Activated naive CD4-positive, alpha-beta T cell treated with anti-CD3 and anti-CD28 coated beads, Interleukin-2, amount 50 U/mL, for 24 hours (primary cell): Measurements from ENCODE around the gene XKR3.
"Not testable (repeated sequence)": the region's sequence is repeated elsewhere in the genome, so short reads cannot be mapped to it uniquely, and the experiment has no call there.

ENCODE experiments used
- H3K27ac Mint-ChIP-seq: one replicate; pipeline ENCODE4 v1.8.0; 2021; ENCODE audit warnings: mild to moderate bottlenecking, mixed read lengths
- H3K27me3 Mint-ChIP-seq: one replicate; pipeline ENCODE4 v1.8.0; 2021; ENCODE audit warnings: mixed read lengths
- H3K36me3 Mint-ChIP-seq: one replicate; pipeline ENCODE4 v1.8.0; 2021; ENCODE audit warnings: mixed read lengths
- H3K4me1 Mint-ChIP-seq: one replicate; pipeline ENCODE4 v1.8.0; 2021; ENCODE audit warnings: mixed read lengths
- H3K4me3 Mint-ChIP-seq: one replicate; pipeline ENCODE4 v1.8.0; 2021; ENCODE audit warnings: mild to moderate bottlenecking, mixed read lengths
- H3K9me3 Mint-ChIP-seq: one replicate; pipeline ENCODE4 v1.8.0; 2021; ENCODE audit warnings: mixed read lengths

XKR3 gene

DNA sequence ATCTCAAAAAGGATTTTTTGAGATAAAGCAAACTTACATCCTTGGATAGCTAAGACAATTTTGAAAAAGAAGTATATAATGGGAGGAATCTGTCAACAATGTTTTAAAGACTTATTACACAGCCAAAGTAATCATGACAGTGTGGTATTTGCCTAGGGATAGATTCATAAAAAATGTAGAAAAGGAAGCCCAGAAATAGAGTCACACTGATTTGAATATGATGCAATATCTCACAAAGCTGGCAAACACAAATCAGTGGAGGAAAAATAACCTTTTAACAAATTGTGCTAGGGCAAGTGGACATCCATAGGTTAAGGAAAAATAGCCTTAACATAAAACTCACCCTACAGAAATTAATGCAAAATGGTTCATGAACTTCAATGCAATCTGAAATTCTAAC lies 6.0 kb downstream of the XKR3 start:
- Mint-ChIP-seq H3K4me3 (no peak overlapping the region), H3K4me1 (peaks cover 6% of the 10 kb centered on the region), H3K27me3 (peaks cover 12% of the 10 kb centered on the region), H3K36me3 (no peaks in the 10 kb centered on the region), H3K27ac (no peak overlapping the region), H3K9me3 (peaks cover 15% of the 10 kb centered on the region)

DNA sequence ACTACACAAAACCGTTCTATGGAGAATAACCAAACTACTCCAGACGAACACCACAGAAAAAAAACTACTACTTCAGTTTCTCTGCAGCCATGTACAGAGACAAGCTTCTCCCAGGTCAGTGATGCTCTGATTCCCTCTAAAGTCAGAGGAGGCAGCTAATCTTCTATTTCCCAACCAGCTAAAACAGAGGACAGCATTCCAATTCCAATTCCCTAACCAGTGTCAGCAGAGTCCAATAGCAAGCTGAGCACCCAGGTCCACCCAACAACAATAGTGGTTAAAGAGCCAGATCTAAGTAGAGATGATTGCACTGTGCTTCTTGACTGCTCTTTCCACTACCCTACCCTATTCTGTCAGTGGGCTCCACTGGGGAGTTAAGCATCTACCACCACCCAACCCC lies 6.7 kb downstream of the XKR3 start:
- Mint-ChIP-seq H3K36me3 (no peaks in the 10 kb centered on the region), H3K9me3 (peaks cover 15% of the 10 kb centered on the region), H3K4me3 (no peak overlapping the region), H3K27ac (no peak overlapping the region), H3K27me3 (peaks cover 12% of the 10 kb centered on the region), H3K4me1 (no peaks in the 10 kb centered on the region)

DNA sequence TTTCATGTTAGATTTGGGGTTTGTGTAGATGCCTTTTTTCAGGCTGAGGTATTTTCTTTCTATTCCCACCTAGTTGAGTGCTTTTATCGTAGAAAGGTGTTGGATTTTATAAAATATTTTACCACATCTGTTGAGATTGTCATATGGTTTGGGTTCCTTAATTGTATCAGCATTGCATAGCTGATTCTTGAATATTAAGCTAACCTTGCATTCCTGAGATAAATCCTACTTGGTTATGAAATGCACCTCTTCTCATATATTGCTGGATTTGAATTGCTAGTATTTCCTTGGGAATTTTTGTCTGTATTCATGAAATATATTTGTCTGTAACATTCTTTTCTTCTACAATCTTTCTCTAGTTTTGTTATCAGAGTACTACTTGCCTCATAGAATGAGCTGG lies 10.1 kb downstream of the XKR3 start:
- Mint-ChIP-seq H3K4me1 (peaks cover 13% of the 10 kb centered on the region), H3K27me3 (peaks cover 12% of the 10 kb centered on the region), H3K4me3 (no peak overlapping the region), H3K36me3 (no peaks in the 10 kb centered on the region), H3K27ac (no peak overlapping the region), H3K9me3 (peaks cover 15% of the 10 kb centered on the region)

DNA sequence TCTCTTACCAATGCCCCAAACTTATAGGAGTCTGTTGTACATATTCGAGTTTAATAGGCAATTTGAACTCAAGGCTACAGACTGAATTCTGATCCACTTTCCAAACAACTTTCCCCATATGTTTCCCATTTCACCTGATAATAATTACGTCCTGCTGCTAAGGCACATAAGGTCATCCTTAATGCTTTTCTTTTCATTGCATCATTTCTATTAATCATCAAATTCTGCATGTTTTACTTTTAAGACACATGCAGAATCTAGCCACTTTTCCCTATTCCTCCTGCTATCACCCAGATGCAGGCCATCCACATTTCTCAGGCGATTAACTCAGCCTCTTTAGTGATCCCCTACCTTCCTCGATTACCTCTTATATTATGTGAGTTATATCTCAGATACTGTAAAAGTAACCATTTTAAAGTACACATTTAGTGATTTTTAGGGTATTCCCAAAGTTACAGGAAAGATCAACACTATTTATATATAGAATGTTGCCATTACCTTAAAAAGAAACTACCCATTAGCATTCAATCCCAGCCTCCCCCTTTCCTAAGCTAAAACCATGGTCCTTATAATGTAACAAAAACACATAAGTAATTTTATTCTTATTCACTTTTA lies 14.9 kb downstream of the XKR3 start:
- Mint-ChIP-seq H3K27ac (no peak overlapping the region), H3K36me3 (no peaks in the 10 kb centered on the region), H3K4me3 (no peak overlapping the region), H3K27me3 (peaks cover 2% of the 10 kb centered on the region), H3K4me1 (peaks cover 13% of the 10 kb centered on the region), H3K9me3 (peaks cover 9% of the 10 kb centered on the region)

DNA sequence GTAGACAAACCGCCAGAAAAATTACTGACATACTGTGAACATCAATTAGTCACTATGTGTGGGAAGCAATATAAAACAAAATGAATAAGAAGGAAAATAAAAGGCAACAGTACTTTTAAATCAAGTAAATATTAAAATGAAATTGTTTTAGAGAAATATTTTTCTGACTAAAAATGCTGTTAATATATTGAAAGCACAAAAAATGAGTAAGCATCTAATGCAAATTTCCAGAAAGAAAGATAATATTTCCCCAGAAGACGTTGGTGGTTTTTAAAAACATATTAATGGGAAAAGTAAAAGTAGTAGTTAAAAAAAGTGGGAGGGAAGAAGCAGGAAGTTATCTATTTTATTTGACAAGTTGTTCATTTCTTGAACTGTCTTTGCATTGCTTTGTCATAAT lies 16.5 kb downstream of the XKR3 start:
- Mint-ChIP-seq H3K4me3 (no peak overlapping the region), H3K4me1 (peaks cover 13% of the 10 kb centered on the region), H3K27ac (no peak overlapping the region), H3K9me3 (no peaks in the 10 kb centered on the region), H3K27me3 (no peaks in the 10 kb centered on the region), H3K36me3 (no peaks in the 10 kb centered on the region)

DNA sequence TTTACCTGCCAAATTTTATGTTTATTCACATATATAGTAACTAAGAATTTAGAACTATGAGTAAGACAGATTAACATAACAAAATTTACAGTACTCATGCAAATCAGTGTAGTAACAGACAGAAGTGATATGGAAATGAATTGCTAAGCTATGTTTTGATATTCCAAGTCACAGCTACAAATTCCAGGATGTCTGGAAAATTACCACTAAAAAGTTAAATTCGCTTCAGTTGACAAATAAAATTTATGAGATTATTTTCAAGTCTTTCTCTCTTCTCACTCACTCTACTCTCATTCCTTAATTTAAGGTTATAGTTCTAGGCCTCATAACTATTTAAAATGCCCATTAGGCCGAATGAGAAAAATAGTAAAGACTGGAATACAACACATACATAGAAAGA lies 18.1 kb downstream of the XKR3 start:
- no peaks in the 10 kb centered on the region for H3K36me3 Mint-ChIP-seq
- peaks cover 13% of the 10 kb centered on the region for H3K4me1 Mint-ChIP-seq
- no peak overlapping the region for H3K4me3 Mint-ChIP-seq
- H3K27me3 Mint-ChIP-seq = no peaks in the 10 kb centered on the region
- H3K9me3 Mint-ChIP-seq = no peaks in the 10 kb centered on the region
- H3K27ac Mint-ChIP-seq = no peak overlapping the region

DNA sequence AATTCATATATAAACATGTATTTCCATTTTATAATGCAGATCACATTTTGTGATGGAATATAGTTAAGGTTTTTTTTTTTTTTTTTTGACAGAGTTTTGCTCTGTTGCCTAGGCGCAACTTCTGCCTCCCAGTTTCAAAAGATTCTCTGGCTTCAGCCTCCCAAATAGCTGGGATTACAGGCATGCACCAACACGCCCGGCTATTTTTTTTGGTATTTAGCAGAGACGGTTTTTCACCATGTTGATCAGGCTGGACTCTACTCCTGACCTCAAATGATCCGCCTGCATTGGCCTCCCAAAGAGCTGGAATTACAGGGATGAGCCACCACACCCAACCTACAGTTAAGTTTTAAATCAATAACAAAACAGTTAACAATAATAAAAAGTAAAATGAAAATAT lies 18.8 kb downstream of the XKR3 start:
- H3K36me3 Mint-ChIP-seq = no peaks in the 10 kb centered on the region
- no peak overlapping the region for H3K27ac Mint-ChIP-seq
- peaks cover 13% of the 10 kb centered on the region for H3K4me1 Mint-ChIP-seq
- H3K9me3 Mint-ChIP-seq = no peaks in the 10 kb centered on the region
- H3K27me3 Mint-ChIP-seq = no peaks in the 10 kb centered on the region
- no peak overlapping the region for H3K4me3 Mint-ChIP-seq

DNA sequence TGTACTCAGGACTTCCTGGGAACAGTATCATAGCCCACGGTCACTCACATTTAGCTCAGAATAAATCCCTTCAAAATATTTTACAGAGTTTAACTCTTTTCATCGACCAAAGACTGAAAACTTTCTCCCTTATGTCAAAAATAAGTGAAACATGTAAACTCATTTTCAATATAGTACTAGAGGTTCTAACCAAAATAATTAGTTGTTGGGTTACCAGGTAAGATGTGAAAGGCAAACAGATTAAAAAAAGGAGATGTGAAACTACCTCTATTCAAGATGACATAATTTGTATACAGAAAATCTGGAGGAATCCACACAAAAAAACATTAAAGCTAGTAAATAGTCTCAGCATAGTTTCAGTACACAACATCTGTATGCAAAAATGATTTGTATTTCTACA lies 20.3 kb downstream of the XKR3 start:
- H3K27ac Mint-ChIP-seq = no peak overlapping the region

DNA sequence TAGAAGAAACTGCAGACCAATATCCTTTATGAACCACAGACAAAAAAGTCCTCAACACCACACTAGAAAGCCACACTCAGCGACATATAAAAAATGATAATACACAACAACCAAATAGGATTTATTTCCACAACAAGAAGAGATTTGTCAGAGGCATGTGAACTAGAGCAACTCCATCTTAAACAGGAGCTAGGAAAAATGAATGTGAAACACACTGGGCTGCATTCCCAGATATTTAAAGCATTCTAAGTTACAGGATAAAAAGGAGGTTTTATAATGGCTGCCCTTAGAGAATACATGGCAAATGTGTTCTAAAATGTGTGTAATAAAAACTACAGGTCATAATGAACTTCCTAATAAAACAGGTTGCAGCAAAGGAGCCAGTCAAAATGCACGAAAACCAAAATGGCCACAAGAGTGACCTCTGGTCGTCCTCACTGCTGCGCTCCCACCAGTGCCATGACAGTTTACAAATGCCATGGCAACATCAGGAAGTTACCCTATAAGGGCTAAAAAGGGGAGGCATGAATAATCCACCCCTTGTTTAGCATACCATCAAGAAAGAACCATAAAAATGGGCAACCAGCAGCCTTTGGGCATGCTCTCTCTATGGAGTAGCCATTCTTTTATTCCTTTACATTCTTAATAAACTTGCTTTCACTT lies 21.8 kb downstream of the XKR3 start:
- no peaks in the 10 kb centered on the region for H3K4me1 Mint-ChIP-seq
- no peak overlapping the region for H3K4me3 Mint-ChIP-seq
- H3K27me3 Mint-ChIP-seq = no peaks in the 10 kb centered on the region
- no peaks in the 10 kb centered on the region for H3K36me3 Mint-ChIP-seq
- H3K9me3 Mint-ChIP-seq = no peaks in the 10 kb centered on the region
- H3K27ac Mint-ChIP-seq = no peak overlapping the region

More for the DNA sequence above, 20.3 kb downstream of the XKR3 start:
- Mint-ChIP-seq H3K36me3 (no peaks in the 10 kb centered on the region), H3K4me3 (no peak overlapping the region), H3K27me3 (no peaks in the 10 kb centered on the region), H3K9me3 (no peaks in the 10 kb centered on the region), H3K4me1 (no peaks in the 10 kb centered on the region)

DNA sequence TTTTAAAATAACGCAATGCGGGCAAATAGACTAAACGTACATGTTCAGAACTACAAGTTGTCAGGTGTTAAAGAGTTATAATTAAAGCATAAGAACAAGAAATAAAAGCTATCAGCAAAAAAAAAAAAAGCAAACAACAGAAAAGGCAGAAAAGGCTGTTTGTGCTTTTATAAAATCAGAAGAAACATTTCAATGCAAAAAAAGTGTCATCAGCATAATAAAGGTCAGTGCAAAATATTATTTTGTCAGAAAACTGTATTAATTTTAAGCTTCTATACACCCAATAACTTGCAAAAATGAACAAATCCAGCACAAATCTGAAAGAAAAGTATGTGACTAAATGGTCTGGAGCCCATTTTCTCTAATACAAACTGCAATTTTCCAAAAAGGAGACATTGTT lies 23.6 kb downstream of the XKR3 start:
- H3K27me3 Mint-ChIP-seq = peaks cover 2% of the 10 kb centered on the region
- H3K9me3 Mint-ChIP-seq = no peaks in the 10 kb centered on the region
- no peaks in the 10 kb centered on the region for H3K36me3 Mint-ChIP-seq
- H3K4me1 Mint-ChIP-seq = no peaks in the 10 kb centered on the region
- no peak overlapping the region for H3K4me3 Mint-ChIP-seq
- H3K27ac Mint-ChIP-seq = no peak overlapping the region

DNA sequence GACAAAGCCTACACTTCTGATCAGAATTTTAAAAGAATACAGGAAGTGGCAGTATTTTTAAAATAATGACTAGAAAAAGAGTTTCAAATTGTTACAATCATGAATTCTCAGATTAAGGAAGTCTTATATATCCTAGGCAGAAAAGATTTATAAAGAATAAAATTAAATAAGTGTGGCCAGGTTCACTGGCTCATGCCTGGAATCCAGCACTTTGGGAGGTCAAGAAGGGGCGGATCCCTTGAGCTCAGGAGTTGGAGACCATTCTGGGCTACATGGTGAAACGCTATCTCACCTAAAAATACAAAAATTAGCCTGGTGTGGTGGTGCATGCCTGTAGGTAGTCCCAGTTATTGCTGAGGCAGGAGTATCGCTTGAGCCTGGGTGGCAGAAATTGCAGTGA lies 24.1 kb downstream of the XKR3 start:
- Mint-ChIP-seq H3K36me3 (no peaks in the 10 kb centered on the region), H3K27ac (no peak overlapping the region), H3K4me3 (no peak overlapping the region), H3K4me1 (no peaks in the 10 kb centered on the region), H3K9me3 (no peaks in the 10 kb centered on the region), H3K27me3 (peaks cover 4% of the 10 kb centered on the region)

DNA sequence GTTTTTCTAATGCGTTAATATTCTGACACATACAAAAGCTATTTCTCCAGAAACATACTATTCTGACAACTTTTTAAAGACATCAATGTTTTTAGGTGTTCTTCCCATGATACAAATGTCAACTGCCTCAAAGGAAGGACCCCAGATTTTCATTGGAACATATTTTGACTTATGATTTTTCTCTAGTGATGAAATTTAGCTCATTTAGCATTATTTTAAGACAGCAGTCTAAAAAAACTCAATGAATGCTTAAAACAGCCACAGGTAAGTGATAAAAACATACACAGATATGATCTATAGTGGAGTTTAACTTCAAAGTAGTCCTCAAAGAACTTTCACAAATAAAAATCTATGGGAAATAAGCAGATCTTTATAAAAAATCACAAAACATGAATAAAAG lies 24.9 kb downstream of the XKR3 start:
- Mint-ChIP-seq H3K36me3 (no peaks in the 10 kb centered on the region), H3K27me3 (peaks cover 4% of the 10 kb centered on the region), H3K4me1 (no peaks in the 10 kb centered on the region), H3K9me3 (no peaks in the 10 kb centered on the region), H3K4me3 (no peak overlapping the region), H3K27ac (no peak overlapping the region)

DNA sequence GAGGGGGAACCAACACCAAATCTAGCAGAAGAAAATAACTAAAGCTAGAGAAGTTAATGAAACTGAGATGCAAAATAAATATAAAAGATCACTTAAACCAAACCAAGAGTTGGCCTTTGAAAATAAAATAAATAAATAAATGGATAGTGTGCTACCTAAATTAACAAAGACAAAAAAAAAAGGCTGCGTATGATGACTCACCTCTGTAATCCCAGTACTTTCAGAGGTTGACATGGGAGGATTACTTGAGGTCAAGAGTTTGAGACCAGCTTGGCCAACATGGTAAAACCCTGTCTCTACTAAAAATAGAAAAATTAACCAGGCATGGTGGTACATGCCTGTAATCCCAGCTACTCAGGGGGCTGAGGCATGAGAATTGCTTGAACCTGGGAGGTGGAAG lies 29.7 kb downstream of the XKR3 start:
- not testable (repeated sequence) for H3K4me1 Mint-ChIP-seq, H3K36me3 Mint-ChIP-seq, H3K27ac Mint-ChIP-seq, H3K27me3 Mint-ChIP-seq, H3K4me3 Mint-ChIP-seq, H3K9me3 Mint-ChIP-seq

DNA sequence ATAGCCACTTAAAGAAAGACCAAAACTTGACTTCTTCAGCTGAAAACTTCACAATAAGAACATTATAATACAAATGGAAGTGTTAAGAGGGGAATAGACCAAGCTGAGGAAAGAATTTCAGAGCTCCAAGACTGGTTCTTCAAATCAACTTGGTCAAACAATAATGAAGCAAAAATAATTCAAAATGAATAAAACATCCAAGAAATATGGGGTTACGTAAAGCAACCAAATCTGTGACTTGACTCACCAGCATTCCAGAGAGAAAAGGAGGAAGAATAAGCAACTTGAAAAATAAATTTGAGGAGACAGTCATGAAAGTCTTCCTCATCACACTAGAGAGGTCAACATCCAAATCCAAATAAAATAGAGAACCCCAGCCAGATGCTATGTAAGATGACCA lies 31.4 kb downstream of the XKR3 start:
- Mint-ChIP-seq H3K4me3 (no peak overlapping the region), H3K9me3 (no peaks in the 10 kb centered on the region), H3K27me3 (peaks cover 12% of the 10 kb centered on the region), H3K27ac (no peak overlapping the region), H3K36me3 (no peaks in the 10 kb centered on the region), H3K4me1 (no peaks in the 10 kb centered on the region)

DNA sequence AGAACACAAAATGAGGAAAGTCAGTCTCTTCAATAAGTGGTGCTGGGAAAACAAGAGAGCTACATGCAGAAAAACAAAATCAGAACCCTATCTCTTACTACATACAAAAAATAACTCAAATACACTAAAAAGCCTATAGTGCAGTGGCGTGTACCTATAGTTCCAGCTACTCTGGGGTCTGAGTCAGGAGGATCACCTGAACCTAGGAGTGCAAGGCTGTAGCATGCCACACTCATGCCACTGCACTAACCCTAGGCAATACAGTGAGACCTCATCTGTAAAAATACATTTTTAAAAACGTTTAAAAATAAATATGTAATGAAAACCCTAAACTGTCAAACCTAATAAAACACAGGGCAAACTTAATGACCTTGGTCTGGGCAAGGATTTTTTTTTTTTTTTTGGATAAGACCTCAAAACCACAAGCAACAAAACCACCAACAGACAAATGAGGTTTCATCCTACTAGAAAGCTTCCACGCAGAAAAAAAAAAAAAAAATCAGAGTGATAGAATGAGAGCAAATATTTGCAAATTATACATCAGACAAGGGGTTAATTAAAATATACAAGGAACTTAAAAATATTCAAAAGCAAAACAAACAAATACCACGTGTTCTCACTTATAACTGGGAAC lies 35.2 kb downstream of the XKR3 start:
- Mint-ChIP-seq H3K4me1 (no peaks in the 10 kb centered on the region), H3K27me3 (peaks cover 13% of the 10 kb centered on the region), H3K4me3 (no peak overlapping the region), H3K27ac (no peak overlapping the region), H3K36me3 (no peaks in the 10 kb centered on the region), H3K9me3 (no peaks in the 10 kb centered on the region)

DNA sequence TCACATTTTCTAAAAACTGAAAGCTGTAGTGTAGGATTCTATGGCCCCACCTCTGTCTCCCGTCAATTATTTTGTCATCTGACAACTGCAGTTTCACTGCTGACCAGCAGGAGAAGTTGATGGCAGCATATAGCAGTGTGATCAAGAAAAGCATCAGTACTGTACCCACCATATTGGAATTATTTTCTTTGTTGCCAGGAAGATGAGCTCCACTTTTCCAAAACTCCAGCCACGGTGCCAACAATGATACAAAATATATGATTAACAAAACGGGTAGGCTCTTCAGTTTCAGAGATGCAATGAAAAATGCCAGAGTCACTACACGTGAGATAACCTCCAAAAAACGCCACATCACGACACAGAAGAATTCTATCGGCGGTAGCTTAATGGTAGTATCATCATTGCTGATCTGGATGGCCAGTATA lies 41.3 kb downstream of the XKR3 start:
- Mint-ChIP-seq H3K27me3 (peaks cover 19% of the 10 kb centered on the region), H3K9me3 (no peaks in the 10 kb centered on the region), H3K36me3 (no peaks in the 10 kb centered on the region), H3K27ac (no peak overlapping the region), H3K4me3 (no peak overlapping the region), H3K4me1 (no peaks in the 10 kb centered on the region)
